ENCODE measurements around the gene KCNMB2. TPM values are rescaled to one million over a fixed set of nuclear protein-coding genes. Genes with fewer than 3 reads are reported as not detected.
"Not testable (repeated sequence)": the region's sequence is repeated elsewhere in the genome, so short reads cannot be mapped to it uniquely, and the experiment has no call there.

KCNMB2 gene
- total RNA-seq (ENCODE audit: insufficient read depth, low replicate concordance): 15.2 TPM

DNA sequence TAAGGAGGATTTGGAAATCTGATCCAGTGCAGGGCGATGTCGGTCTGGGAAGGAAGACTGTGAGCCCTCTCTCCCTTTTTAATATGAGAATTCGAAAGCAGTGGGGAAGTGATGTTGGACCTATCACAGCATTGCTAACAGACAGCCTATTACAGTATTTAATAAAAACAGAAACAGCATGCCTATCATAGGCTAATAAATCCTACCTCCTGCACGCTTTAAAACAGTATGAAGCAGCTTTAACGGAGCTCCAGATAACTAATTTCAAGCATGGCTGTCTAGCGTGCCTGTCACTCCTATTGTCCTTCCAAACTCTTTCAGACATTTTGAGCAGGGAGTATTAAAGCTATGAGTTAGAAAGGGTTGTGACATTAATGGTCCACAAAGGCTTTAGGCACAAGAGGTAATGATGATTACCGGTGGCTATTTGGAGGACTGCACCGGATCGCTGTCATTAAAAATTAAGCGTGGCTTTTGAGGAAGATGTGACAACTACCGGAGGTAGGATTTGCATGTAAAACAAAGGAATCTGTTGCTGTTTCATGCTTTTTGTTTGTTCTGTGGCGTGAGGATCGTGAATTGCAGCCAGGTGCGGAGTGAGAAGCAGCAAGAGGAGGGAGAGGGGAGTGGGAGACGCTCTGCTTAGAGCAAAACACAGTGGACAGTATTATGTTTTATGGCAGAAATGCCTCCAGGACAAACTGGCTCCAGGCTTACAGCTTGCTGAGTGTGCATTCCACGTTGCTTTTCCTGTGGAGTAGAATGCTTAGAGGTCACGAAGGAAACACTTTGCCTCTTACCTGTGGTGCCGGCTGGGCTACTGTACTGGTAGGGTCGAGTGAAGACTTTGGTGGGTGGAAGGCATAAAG lies at the start of gene KCNMB2:
TSS of gene KCNMB2 (plus strand) at position 226 of the 869 bp plus-strand sequence.
- peak; percentile 55 for DNase-seq (ENCODE audit: low spot score)

GRCh38 chr3:178486903-178487302 lies 49.3 kb upstream of the KCNMB2 start:
- no peak for DNase-seq (ENCODE audit: low spot score)

DNA sequence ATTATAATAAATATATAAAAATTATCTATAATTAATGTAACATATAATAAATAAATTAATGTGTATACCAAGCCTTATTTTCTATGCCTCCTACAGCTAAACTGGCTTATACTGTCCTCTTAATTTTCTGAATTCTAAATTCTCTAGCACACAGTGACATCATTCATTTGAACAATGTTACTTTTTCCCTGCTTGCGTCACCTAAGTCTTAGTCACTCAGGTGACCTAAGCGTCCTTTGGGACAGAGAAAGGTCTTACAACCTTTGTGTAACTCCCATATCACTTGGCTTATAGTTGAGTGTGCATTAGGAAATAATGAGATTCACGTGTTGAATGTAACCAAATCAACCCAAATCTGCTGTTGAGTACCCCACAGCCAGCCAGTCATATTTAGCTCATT lies 48.5 kb upstream of the KCNMB2 start:
- DNase-seq (ENCODE audit: low spot score): no peak

DNA sequence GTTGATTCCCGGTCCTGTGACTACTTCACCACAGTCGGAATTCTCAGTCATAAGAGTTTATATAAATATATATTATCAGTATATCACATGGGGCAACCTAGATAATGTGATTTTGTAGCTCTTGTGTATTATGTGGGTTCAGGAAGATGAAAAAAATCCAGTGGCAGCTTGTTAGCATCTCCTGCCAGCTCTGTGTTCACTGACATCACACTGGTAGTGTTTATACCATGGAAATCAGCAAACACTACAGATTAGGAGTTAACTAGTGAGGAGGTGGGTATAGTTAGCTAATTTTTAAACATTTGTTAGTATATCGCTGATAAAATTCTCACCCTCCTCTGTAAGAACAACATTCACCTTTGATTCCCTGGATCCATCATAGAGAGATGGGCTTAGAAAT lies 44.5 kb upstream of the KCNMB2 start:
- DNase-seq (ENCODE audit: low spot score): no peak

- DNase-seq (ENCODE audit: low spot score): no peak
Measured at GRCh38 chr3:178492491-178492890, 43.7 kb upstream of the KCNMB2 start.

DNA sequence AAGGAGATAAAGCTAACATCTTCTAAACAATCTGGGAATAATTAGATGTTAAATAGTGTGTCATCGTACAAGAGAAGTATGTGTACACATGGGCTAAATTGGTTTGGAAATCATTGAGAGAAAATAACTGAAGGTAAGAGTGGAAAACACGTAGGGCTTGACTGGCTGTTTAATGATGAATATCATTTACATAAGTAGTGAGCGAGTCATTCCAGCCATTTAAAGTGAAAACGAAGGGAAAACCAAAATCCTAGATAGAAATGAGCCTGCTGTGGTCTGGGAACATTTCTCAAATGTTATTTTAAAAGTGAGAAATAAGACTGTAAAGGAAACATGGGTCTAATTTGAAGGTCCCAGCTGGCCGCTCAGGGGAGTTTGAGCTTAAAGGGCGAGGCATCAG lies 41.9 kb upstream of the KCNMB2 start:
- no peak for DNase-seq (ENCODE audit: low spot score)

DNA sequence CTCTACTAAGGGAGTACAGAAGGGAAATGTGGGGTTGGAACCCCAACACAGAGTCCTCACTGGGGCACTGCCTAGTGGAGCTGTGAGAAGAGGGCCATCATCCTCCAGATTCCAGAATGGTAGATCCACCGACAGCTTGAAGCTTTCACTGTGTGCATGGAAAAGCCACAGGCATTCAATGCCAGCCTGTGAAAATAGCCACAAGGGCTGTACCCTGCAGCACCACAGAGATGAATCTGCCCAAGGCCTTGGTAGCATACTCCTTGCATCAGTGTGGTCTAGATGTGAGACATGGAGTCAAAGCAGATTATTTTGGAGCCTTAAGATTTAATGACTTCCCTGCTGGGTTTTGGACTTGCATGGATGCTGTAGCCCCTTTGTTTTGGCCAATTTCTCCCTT lies 39.3 kb upstream of the KCNMB2 start:
- DNase-seq (ENCODE audit: low spot score): no peak

GRCh38 chr3:178498871-178499270 lies 37.4 kb upstream of the KCNMB2 start:
- DNase-seq (ENCODE audit: low spot score): no peak

DNA sequence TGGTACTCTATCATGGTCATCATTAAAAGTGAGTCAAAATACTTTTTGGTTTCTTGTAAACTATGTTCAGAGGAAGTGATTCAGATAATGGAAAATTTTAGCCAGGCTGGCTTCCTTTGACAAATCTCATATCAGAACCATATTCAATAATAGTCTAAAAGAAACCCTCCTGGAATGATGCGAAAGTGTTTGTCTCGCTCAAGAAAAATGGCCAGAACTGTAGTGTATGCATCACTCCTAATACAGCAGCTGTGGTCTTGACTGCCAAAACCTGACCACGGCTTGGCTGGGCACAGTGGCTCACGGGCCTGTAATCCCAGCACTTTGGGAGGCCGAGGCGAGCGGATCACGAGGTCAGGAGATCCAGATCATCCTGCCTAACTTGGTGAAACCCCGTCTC lies 35.6 kb upstream of the KCNMB2 start:
- DNase-seq (ENCODE audit: low spot score): no peak

DNA sequence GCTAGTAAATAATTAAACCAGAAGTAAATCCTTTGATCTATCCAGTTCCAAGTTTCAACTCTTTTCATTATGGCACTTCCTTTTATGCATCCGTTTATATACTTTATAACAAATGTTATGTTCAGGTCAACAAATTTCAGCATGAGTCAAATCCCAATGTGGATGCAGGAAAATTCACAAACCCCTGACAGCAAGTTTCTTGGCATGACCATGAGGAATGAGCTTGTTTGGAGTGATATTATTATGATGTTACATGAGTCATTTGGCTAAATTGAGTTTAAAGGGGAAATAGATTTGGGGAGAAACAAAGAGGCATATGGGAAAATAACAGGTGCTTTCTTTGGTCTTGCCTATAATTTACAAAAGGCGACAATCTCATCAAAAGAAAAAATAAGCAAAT lies 32.1 kb upstream of the KCNMB2 start:
- no peak for DNase-seq (ENCODE audit: low spot score)

DNA sequence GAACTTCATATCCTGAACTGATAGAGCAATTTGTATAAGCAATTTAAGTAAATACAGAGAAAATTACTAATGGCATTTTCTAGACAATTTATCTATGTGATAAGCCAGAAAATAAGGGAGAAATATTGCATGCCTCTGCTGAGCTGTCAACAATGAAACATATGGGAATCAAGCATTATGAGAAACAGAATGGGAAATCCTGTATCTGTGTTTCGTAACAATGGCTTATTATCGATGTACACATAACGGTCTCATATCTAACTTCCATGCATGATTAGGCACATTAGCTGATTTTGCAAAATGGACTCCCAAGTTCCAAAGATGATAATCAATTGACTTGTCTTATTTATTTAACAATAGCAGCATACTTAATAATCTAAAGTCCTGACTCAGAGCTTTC lies 30.4 kb upstream of the KCNMB2 start:
- DNase-seq (ENCODE audit: low spot score): no peak

DNA sequence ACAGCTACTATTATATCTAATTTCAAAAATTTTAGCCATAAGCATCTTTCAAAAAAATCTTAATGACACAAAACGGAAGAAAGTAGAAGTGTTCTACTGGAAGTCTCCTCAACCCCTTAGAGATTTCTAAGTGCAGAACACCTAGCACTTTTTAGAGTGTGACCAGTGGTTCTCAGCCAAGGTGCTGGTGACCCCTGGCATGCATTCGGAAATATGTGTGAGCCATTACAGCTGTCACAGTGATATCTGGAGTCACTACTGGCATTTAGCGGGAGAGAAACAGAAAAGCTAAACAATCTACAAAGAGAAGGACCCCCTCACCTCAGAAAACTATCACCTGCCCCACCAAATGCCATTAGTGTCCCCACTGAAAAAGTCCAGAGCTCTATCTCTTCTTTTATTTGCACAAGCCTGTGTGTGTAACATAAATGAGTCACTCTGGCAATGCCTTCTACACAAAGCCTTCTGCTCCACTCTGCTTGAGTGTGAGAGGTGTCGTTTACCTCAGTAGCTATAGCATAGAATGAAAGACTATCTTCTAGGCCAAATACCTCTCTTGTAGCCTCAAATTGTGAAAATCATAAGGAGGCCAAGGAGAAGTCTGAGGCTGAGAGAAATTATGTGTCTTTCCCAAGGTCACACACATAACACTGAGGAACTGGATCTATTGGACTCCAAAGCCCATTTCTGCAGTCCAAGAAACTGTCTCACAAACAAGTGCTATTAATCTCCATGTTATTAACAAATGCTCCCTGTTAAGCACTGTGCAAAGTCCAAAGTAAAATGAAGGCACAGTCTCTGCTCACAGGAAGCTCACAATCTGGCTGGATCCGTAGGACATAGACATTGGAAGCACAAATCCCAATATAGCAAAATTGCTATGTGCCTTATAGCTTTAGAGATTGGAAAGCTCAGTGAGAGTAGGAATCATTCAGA lies 28.5 kb upstream of the KCNMB2 start:
- DNase-seq (ENCODE audit: low spot score): no peak

- no peak for DNase-seq (ENCODE audit: low spot score)
Measured at GRCh38 chr3:178508443-178508825, 27.8 kb upstream of the KCNMB2 start.

GRCh38 chr3:178510496-178510895 lies 25.7 kb upstream of the KCNMB2 start:
- DNase-seq (ENCODE audit: low spot score): no peak

- no peak for DNase-seq (ENCODE audit: low spot score)
Measured at GRCh38 chr3:178512647-178513046, 23.6 kb upstream of the KCNMB2 start.

GRCh38 chr3:178513546-178514380 lies 22.5 kb upstream of the KCNMB2 start:
- DNase-seq (ENCODE audit: low spot score): no peak

DNA sequence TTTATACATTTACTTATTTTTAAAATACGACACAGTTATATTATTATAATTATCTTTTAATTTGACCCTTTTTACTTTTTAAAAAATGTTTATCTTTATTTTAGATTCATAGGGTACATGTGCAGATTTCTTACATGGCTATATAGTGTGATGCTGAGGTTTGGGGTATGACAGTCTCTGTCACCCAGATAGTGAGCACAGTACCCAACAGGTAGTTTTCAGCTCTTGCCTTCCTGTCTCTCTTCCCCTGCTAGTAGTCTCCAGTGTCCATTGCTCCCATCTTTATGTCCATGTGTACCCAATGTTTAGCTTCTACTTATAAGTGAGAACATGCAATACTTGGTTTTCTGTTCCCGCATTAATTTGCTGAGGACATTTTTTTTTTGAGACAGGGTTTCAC lies 21.8 kb upstream of the KCNMB2 start:
- DNase-seq (ENCODE audit: low spot score): no peak

- not testable (repeated sequence) for DNase-seq (ENCODE audit: low spot score)
Measured at GRCh38 chr3:178515076-178515744, 21.0 kb upstream of the KCNMB2 start.

GRCh38 chr3:178517665-178518334 lies 18.4 kb upstream of the KCNMB2 start:
- DNase-seq (ENCODE audit: low spot score): no peak

GRCh38 chr3:178518660-178519396 lies 17.4 kb upstream of the KCNMB2 start:
- DNase-seq (ENCODE audit: low spot score): no peak
